ENCODE results near the gene QPCT.

- TF ChIP-seq CTCF (conservative IDR thresholded peaks at IDR 0.05; ENCODE audit: low read depth, low read length) (no peak), RFX5 (IDR thresholded peaks at IDR 0.05; ENCODE audit: low read depth, low read length) (no peak)
These were observed 14.0 kb downstream of the QPCT start for GRCh38 chr2:37358466-37358865.

Measured in IMR-90 (cell line).